GM18526 (cell line): ENCODE data around the gene COPZ1.
A peak's percentile ranks its signal among the peaks of the same experiment; 100 is the strongest.

Experiments used
- POLR2A ChIP-seq: IDR thresholded peaks from 3 replicates; pipeline ENCODE4 v1.6.1; 2011; ENCODE audit not compliant: insufficient read length; ENCODE audit errors: extremely low read depth

COPZ1 gene

DNA sequence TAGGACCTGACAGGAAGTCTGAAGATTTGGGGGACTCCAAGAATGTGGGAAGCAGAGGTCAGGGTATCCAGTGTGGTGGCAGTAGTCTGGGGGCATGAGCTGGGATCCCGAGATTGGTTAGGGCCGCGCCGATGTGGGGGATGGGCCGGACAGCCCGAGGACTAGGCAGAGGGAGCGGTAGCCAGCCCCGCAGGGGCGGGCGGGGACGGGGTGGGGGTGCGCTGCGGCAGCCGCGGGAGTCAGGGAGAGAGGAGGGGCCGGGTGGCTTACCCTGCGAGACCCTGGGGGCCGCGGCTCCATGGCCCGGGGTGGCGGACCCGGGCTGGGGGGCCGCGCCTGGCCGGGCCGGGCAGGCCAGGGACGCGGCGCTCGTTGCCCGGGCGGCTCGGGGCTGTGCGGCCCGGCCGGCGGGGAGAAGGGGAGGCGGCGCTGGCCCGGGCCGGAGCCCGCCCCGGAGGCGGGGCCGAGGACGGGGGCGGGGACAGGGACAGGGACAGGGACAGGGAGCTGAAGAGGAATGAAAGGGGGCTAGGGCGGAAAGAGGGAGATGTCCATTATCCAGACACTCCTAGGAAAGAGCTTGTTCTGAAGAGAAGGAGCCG lies 54.0 kb downstream of the COPZ1 start:
- no peak for TF ChIP-seq POLR2A

DNA sequence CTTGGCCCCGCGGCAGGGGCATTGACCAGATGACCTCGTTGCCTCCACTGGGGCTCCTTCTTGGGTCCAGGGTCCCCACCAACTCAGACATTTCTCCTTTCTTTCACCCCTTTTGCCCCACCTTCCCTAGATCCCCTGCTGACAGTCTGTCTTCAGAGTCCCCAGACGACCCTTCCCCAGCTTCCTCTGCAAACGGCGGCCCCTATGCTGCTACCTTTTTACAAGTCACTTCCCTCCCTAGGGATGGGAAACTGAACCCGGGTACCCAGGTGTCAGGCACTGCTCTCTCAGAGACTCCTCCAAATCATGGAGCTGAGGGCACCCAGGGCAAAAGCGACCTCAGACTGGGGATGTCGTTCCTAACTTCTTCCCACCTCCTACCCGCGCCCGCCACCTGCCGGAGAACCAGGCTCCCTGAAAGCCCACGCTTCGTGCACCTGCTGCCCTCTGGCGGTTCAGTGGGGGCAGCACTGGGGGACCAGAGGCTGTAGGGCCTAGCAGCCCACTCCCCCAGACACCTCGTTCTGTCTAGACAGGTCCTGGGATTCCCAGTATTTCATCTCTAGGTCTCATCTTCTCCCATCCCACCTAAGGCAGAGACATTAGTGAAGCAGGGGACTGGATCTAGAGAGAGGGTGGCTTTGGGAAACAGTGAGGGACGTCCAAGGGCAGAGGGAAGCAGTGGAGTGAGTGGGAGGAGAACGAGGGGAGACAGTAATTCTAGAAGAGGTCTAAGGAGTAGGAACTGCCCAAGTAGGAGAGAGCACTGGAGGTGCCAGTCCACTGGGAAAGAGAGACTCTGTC lies 54.7 kb downstream of the COPZ1 start:
- no peak for TF ChIP-seq POLR2A

DNA sequence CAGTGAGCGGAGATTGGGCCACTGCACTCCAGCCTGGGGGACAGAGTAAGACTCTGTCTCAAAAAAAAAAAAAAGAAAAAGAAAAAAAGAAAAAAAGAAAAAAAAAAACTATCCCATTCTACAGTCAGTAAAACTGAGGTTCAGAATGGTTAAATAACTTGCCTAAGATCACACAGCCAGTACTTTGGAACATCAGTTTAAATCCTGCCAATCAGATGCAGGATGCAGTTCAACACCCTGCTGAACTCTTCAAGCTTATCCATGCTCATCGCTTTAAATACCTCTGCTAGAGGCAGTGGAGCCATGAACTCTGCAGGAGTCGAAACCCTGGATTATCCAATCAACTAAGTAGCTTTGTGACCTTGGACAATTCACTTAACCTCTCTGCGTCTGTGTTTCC lies 56.2 kb downstream of the COPZ1 start:
- TF ChIP-seq POLR2A: no peak

DNA sequence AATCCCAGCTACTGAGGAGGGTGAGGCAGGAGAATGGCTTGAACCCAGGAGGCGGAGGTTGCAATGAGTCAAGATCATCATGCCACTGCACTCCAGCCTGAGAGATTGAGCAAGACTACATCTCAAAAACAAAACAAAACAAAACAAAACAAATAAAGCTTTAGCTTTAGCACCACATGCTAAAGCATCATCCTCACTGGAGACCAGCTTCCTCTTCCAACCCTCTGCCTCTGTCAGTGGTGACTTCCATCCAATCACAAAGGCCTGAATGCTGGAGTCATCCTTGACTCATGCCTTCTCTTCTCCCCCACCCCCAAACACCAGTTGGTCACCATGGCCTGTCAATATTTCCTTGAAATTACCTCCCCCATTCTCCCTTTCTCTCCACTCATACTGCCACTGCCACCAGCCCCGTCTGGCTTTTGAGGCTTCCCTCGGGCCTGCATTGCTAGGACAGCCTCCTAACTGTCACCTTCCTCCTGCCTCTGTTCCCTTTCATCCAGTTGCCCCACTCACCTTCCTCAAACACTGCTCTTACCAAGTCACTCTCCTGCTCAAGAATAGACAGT lies 58.2 kb downstream of the COPZ1 start:
- TF ChIP-seq POLR2A: no peak

DNA sequence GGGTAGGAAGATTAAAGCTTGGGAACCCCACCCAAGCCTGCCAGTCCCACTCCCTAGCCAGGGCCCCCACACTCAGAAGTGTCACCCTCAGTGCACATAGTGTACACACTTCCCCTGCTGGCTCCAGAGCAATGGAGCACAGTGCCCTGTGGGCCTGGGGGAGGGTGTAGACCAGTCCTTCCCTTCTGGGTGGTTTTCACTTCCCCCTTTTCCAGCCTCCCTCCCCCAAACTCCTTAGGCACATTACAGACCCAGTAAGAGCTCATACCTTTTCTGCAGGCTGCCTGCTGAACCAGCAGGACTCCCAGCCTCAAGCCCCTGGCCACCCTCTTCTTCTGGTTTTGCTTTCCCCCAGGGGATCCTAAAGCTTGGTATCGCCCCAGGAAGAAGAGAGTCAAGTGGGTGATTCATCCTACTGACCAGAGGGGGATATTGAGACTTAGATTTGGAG lies 59.7 kb downstream of the COPZ1 start, which contains the start of gene ZNF385A:
Gene ZNF385A, minus strand, starts transcription at position 143 of the 451 bp plus-strand sequence. CDS start 219 bp downstream, outside the sequence.
- TF ChIP-seq POLR2A: no peak

DNA sequence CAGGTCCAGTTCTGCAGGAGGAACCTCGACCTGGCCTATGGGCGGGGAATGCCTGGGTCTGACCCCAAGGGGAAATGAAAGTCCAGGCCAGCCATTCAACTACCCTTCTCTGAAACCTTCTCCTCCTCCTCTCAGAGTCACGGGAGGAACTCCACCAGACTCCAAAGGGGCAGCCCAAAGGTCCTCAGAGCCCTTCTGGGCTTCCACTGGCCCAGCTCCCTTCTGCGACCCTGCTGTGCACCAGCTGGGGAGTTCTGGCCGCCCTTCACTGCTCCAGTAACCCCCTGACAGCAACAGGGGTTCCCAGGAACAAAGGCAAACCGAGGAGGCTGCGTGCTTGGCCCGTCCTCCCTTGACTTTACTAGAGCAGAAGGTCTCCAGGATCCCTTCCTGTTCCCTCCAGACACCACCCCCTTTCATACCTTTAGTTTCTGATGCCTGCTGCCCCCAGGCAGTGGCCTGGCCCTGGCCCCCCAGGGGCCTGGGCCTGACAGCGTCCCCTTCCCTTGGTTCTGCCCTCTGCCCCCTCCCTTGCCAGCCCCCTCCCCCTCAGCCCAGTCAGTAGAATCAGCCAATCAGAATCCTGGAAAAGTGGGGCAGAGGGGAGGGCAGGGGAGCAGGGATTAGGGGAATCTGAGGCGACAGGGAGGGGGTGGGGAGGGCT lies 60.5 kb downstream of the COPZ1 start:
- peak; percentile 24 for TF ChIP-seq POLR2A

DNA sequence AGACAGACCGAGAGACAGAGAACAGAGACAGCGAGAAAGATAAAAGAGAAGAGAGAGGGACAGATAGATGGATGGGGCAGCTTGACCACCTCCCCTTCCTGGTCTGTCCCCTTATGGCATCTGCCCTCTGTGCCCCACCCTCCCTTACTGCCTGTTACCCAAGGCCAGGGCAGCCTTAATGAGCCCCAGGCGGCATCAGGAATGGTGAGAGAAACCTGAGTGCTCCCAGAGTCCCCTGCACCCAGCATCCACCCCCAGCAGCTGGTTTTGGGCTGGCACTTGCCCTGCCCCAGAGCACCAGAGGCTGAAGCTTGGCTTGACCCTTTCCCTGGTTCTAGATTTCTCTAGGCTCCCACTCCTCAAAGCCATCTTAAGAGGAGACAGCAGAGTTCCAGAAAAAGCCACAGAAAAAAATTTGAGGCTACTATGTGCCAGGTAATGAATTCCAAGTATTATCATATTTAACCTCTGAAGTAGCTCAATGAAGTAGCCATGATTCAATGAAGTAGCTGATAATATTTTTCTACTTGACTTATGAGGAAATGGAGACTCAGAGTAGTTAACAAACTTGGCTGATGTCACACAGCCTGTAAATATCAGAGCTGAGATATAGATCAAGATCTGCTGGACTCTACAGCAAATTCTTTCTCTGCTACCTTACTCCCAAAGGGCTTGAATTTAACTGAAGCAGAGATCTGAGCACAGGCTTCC lies 61.6 kb downstream of the COPZ1 start:
- no peak for TF ChIP-seq POLR2A

DNA sequence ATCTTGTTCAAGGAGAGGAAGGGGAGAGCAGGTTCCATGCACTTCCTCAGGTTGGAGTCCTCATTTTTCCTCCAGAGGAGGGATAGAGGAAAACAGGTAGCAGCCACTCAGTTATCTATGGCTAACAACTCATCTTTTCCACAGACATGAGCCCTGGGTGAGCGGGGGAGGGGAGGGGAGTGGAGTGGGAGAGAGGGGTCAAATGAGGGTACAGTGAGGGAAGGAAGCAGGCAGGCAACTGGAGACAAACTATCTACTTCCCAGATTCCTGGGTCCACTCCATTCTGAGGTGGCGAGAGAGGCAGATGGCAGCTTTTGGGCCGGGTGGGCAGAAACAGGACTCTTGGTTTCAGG lies 62.2 kb downstream of the COPZ1 start:
- no peak for TF ChIP-seq POLR2A

DNA sequence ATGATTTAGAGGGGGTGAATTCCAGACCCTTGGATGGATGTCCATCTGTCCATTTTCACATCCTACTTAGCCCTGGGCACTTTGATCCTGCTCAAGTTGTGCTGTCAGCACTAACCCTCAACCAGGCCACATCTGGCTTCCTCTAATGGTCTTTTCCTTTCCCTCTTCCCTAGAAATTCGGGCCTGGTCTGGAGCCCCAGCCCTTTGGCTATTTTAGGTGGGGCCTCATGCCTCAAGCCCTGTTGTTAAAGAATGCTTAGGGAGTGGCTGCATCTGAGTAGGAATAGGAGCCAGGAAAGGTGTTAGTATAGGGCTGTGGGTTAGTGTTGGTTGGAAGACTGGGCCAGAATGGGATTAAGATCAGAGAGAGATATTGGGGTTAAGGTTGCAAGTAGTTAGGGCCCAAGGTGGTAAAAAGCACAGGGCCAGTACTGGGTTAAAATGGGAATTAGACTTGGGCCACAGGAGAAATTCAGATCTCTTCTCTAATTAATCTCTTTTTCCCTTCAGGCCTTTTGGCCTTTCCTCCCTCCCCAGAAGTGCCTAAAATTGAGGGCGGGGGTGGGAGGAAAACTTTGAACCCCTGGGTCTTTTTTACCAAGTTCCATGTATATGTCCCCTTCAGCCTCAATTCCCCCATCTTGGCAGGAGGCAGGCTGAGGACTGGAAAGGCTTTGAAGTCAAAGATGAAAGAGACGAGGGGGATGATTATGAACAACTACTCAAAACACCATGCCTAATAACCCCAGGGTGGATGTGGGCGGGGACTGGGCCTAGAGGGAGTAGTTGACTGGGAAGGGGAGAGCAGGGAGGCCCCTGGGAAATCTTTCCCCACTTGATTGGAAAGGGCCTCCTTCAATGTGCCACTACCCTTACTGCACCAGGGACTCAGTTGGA lies 63.6 kb downstream of the COPZ1 start:
- no peak for TF ChIP-seq POLR2A

DNA sequence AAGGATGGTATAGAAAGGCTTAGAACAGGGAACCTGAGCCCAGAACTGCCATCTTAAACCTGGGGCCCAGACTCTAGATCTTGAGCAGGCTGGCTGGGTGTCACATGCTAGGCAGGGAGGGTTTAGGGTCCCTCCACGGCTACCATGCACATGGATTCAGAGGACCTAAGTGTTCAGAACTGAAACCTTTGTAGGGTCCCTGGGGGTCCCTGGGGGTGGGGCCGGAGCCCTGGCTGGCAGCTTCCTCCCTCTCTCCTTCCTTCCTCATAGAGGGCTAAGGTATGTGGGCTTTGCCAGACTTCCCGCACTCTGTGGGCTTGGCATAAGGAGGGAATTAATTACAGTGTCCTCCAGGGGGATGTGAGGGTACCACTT lies 64.2 kb downstream of the COPZ1 start:
- no peak for TF ChIP-seq POLR2A

DNA sequence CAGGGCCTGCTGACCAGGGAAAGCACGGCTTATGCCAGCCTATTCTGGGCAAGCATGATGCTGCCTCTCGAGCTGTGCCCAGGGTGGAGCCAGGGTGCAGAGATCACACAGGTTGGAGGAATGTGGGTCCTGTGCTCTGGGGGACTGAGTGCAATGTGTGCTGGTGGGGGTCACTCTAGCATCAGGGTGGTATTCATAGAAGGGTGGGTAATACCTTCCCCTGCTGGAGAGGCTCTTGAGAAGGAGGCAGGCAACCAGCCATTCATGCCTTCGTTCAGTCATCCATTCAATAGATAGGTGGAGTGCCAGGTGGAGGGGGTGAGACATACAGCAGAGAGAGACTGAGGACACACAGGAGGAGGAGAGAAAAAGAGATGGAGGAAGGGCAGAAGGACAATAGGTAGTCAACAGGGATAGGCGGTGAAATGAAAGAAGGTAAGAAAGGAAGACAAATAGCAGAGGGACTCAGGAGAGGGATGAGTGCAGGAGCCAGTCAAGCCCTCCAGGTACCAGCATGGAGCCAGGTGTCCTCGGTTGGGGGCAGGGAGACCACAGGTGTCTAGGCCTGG lies 64.8 kb downstream of the COPZ1 start:
- no peak for TF ChIP-seq POLR2A

DNA sequence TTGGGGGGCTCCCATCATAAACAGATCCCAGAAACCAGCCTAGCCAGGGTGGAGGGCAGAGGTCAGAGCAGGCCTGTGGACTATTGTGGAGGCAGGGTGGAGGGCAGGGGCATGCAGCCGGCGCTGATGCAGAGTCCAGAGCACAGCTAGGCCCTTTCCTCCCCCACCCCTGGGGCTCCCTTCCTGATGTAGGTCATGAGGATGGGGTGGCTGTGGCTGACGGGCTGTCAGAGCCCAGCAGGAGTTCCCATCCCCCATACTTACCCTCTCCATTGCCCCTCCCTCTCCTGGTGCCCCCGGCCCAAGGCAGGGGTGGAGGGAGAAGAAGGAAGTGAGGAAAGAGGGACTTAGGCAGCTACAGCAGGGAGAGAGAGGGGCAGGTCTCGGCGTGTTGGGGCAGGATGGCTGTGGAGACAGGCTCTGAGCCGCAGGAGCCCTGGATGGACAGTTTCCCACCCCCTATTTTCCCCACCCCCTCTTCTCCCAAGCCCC lies 65.3 kb downstream of the COPZ1 start:
- TF ChIP-seq POLR2A: no peak

DNA sequence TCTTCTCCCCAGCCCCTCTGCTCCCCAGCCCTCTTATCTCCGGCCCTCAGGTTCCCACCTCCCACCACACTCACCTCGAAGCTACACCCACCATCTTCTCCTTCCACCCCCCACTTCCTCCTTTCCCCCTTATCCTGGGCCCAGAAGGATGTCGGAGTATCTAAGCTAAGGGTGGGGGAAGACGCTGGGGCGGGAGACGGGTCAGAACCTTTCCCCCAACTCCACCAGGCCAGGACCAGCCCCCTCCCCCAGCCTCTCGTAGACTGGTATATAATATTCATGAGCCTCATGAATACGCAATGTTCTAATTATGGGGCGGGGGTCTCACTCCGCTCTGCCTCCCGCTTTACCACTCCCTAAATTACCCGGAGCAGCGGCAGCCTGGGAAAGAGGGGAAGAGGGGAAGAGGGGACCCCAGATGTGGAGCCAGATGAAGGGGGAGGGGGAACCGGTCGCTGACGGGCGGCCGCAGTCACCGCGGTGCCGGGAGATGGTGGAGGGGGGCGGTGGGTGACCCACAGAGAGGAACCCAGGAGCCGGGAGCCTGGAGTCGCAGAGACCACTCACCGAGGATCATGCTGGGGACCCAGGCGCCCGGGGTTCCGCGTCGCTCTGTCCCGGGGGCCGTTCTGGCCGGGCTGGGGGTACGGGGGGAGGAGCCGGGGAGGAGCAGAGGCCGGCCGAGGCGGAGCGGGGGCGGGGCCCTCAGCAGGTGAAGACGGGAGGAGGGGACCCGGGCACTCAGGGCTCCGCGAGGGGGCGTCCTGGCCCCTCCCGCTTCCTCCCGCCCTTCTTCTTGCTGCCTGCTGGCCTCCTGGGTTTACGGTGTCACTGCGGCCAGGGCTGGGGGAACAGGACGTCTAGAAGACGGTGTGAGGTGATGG lies 66.0 kb downstream of the COPZ1 start:
- TF ChIP-seq POLR2A: no peak
